ENCODE data around the gene IPO11. TPM values are rescaled to one million over a fixed set of nuclear protein-coding genes. Genes with fewer than 3 reads are reported as not detected.

The IPO11 gene
- total and polyA plus RNA-seq, 7 donors, result 9.1 to 25.4 (median 21.4) TPM

- H3K27ac ChIP-seq, result no peak overlapping the region
- H3K27me3 ChIP-seq (ENCODE audit: insufficient read depth in 3 of 3, low read length in 2 of 3), result no peaks in the 10 kb centered on the region
- no peak overlapping the region for H3K4me3 ChIP-seq
- peaks cover 0 to 34% of the 10 kb centered on the region in 2 donors for H3K36me3 ChIP-seq (ENCODE audit: insufficient read depth in 1 of 2, low read depth in 1 of 2)
- no peaks in the 10 kb centered on the region for H3K9me3 ChIP-seq
- 73 to 89% (median 78%) methylated on average over 2 of the region's 2 CpGs for WGBS, 3 donors
- no peak for TF ChIP-seq CTCF (IDR thresholded peaks at IDR 0.05)
- no peaks in the 10 kb centered on the region for H3K4me1 ChIP-seq
- no peak for DNase-seq
- intact Hi-C loops (cut with DNase I), result no loop called here
- ATAC-seq, result no peak
Observed at GRCh38 chr5:62626534-62626933, 214.0 kb downstream of the IPO11 start.

- H3K27me3 ChIP-seq (ENCODE audit: insufficient read depth in 3 of 3, low read length in 2 of 3), result no peaks in the 10 kb centered on the region
- TF ChIP-seq CTCF (IDR thresholded peaks at IDR 0.05), result no peak
- H3K4me3 ChIP-seq, result no peak overlapping the region
- intact Hi-C loops (cut with DNase I), result no loop called here
- 72 to 80% (median 77%) methylated on average over 3 of the region's 3 CpGs for WGBS, 3 donors
- peaks cover 0 to 34% of the 10 kb centered on the region in 2 donors for H3K36me3 ChIP-seq (ENCODE audit: insufficient read depth in 1 of 2, low read depth in 1 of 2)
- ATAC-seq (no peak), DNase-seq (no peak)
- H3K9me3 ChIP-seq, result no peaks in the 10 kb centered on the region
- no peaks in the 10 kb centered on the region for H3K4me1 ChIP-seq
- no peak overlapping the region for H3K27ac ChIP-seq
Observed at GRCh38 chr5:62627121-62627520, 214.6 kb downstream of the IPO11 start.

DNA sequence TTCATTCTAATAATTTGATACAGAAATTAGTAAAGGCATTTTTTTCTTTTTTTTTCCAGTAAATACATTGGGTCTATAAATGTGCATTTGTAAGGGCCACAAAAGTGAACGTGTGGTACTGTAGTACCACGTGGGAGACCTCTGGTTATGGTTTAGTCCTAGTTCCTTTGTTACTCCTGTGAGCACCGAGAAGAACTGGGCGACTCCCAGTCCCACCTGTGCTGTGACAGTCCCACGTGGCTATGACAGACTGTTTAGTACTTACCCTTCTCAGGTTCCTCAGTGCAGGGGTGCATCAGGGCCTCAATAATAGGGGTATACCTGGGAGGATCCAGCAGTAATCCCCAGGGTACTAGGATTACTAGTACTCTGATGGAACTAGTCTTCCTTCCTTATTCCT, 215.3 kb downstream of the IPO11 start:
- peaks cover 0 to 34% of the 10 kb centered on the region in 2 donors for H3K36me3 ChIP-seq (ENCODE audit: insufficient read depth in 1 of 2, low read depth in 1 of 2)
- TF ChIP-seq CTCF (IDR thresholded peaks at IDR 0.05), result no peak
- no peaks in the 10 kb centered on the region for H3K4me1 ChIP-seq
- DNase-seq (no peak), ATAC-seq (no peak)
- H3K9me3 ChIP-seq, result no peaks in the 10 kb centered on the region
- intact Hi-C loops (cut with DNase I), result no loop called here
- H3K4me3 ChIP-seq, result no peak overlapping the region
- no peak overlapping the region for H3K27ac ChIP-seq
- H3K27me3 ChIP-seq (ENCODE audit: insufficient read depth in 3 of 3, low read length in 2 of 3), result no peaks in the 10 kb centered on the region
- 83 to 86% (median 84%) methylated on average over 5 of the region's 5 CpGs for WGBS, 3 donors

GRCh38 chr5:62631909-62632580, 219.5 kb downstream of the IPO11 start:
- Histone ChIP-seq H3K4me1 (no peaks in the 10 kb centered on the region), H3K27ac (no peak overlapping the region), H3K36me3 (ENCODE audit: insufficient read depth in 1 of 2, low read depth in 1 of 2) (peaks cover 0 to 28% of the 10 kb centered on the region in 2 donors), H3K27me3 (ENCODE audit: insufficient read depth in 3 of 3, low read length in 2 of 3) (no peaks in the 10 kb centered on the region), H3K4me3 (no peak overlapping the region), H3K9me3 (no peaks in the 10 kb centered on the region)
- 33 to 48% (median 42%) methylated on average over 3 of the region's 3 CpGs for WGBS, 3 donors
- no peak for TF ChIP-seq CTCF (IDR thresholded peaks at IDR 0.05)
- ATAC-seq, result no peak
- intact Hi-C loops (cut with DNase I), result no loop called here
- no peak for DNase-seq

DNA sequence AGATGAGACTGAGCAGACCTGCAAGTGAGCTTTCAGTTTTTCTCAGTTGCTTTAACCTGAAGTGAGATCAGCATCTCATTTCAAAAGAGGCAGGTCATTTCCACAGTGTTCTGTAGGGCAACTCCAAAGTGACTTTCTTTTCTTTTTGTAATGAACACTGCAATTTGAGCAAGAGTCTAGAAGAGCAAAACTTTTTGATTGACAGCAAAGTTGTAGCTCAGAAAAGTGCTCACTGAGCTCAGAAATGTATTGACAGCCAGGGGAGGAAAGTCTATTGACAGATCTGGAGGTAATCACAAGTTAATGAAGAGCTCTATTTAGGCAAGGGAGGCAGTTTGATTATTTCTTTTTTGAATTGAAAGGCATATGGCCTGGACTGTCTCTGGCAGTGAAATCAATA, 220.7 kb downstream of the IPO11 start:
- H3K27ac ChIP-seq, result no peak overlapping the region
- H3K4me1 ChIP-seq, result no peaks in the 10 kb centered on the region
- ATAC-seq (no peak), DNase-seq (no peak)
- H3K4me3 ChIP-seq, result no peak overlapping the region
- no peaks in the 10 kb centered on the region for H3K9me3 ChIP-seq
- H3K36me3 ChIP-seq (ENCODE audit: insufficient read depth in 1 of 2, low read depth in 1 of 2), result peaks cover 0 to 18% of the 10 kb centered on the region in 2 donors
- intact Hi-C loops (cut with DNase I), result no loop called here
- TF ChIP-seq CTCF (IDR thresholded peaks at IDR 0.05), result no peak
- H3K27me3 ChIP-seq (ENCODE audit: insufficient read depth in 3 of 3, low read length in 2 of 3), result no peaks in the 10 kb centered on the region
